Measurements from ENCODE around the gene GH2.
A peak's percentile ranks its signal among the peaks of the same experiment; 100 is the strongest.
"Not testable (repeated sequence)": the region's sequence is repeated elsewhere in the genome, so short reads cannot be mapped to it uniquely, and the experiment has no call there.

The GH2 gene

GRCh38 chr17:63927464-63928171 is 45.9 kb upstream of the GH2 start:
- TF ChIP-seq, protein P1, sequence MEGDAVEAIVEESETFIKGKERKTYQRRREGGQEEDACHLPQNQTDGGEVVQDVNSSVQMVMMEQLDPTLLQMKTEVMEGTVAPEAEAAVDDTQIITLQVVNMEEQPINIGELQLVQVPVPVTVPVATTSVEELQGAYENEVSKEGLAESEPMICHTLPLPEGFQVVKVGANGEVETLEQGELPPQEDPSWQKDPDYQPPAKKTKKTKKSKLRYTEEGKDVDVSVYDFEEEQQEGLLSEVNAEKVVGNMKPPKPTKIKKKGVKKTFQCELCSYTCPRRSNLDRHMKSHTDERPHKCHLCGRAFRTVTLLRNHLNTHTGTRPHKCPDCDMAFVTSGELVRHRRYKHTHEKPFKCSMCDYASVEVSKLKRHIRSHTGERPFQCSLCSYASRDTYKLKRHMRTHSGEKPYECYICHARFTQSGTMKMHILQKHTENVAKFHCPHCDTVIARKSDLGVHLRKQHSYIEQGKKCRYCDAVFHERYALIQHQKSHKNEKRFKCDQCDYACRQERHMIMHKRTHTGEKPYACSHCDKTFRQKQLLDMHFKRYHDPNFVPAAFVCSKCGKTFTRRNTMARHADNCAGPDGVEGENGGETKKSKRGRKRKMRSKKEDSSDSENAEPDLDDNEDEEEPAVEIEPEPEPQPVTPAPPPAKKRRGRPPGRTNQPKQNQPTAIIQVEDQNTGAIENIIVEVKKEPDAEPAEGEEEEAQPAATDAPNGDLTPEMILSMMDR (IDR thresholded peaks at IDR 0.05; ENCODE audit: borderline replicate concordance, control extremely low read depth, extremely low read depth, insufficient read depth, missing control alignments), result no peak
- in situ Hi-C loops (cut with MboI; ENCODE audit: low sequenced_read_pairs, unreplicated experiment), result no loop called here
- no peak for DNase-seq (ENCODE audit: low spot score)

GRCh38 chr17:63926164-63926563 is 44.4 kb upstream of the GH2 start:
- in situ Hi-C loops (cut with MboI; ENCODE audit: low sequenced_read_pairs, unreplicated experiment), result no loop called here
- TF ChIP-seq, protein P1 (IDR thresholded peaks at IDR 0.05; ENCODE audit: borderline replicate concordance, control extremely low read depth, extremely low read depth, insufficient read depth, missing control alignments), result no peak
- DNase-seq (ENCODE audit: low spot score), result no peak

DNA sequence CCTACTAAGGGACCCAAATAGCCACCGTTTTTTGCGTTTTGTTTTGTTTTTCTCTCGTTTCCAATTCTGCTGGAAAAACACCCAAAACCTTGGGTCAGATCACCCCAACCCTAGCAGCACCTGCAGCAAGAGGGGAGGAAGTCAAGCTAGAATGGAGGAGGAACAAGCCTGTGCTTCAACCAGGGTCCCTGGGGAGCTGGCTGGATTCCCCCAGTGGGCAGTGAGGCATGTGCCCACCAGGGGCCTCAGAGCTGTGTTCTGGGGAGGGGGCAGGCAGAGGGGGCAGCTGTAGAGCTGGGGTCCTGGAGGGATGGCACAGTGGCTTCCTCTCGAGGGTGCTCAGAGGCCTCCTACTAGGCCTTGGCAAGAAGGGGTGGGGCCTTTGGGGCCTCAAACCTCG is 43.9 kb upstream of the GH2 start:
- DNase-seq (ENCODE audit: low spot score), result peak; percentile 41
- in situ Hi-C loops (cut with MboI; ENCODE audit: low sequenced_read_pairs, unreplicated experiment), result no loop called here

DNA sequence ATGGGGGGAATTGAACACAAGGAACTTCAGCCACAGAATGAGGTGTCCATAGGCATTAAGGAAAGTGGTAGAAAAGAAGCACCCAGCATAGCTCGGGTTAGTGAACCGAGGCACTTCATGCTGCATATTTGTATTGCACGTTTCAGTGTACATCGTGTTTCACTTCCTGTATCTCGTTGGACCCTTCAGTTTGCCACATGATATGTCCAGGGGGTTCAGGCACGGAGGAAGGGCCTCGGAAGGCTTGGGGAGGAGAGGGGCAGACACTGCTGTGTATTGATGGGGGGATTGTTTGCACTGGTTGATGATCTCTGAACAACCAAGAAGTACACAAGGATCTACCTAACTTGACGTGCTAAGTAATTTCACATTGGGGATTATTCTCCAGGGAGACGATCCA is 40.7 kb upstream of the GH2 start:
- DNase-seq (ENCODE audit: low spot score), result not testable (repeated sequence)
- in situ Hi-C loops (cut with MboI; ENCODE audit: low sequenced_read_pairs, unreplicated experiment), result loop anchor here (25.0 kb wide), 1 partner anchor 365 kb away; no protein-coding TSS in a partner anchor

More for the DNA sequence above, 43.9 kb upstream of the GH2 start:
- TF ChIP-seq, protein P1 (IDR thresholded peaks at IDR 0.05; ENCODE audit: borderline replicate concordance, control extremely low read depth, extremely low read depth, insufficient read depth, missing control alignments), result no peak

GRCh38 chr17:63920779-63921178 is 39.0 kb upstream of the GH2 start:
- in situ Hi-C loops (cut with MboI; ENCODE audit: low sequenced_read_pairs, unreplicated experiment), result loop anchor here (25.0 kb wide), 1 partner anchor 367 kb away; no protein-coding TSS in a partner anchor

GRCh38 chr17:63920050-63920449 is 38.3 kb upstream of the GH2 start:
- in situ Hi-C loops (cut with MboI; ENCODE audit: low sequenced_read_pairs, unreplicated experiment), result loop anchor here (25.0 kb wide), 1 partner anchor 367 kb away; no protein-coding TSS in a partner anchor
- not testable (repeated sequence) for DNase-seq (ENCODE audit: low spot score)

More at GRCh38 chr17:63920779-63921178, 39.0 kb upstream of the GH2 start:
- not testable (repeated sequence) for DNase-seq (ENCODE audit: low spot score)

DNA sequence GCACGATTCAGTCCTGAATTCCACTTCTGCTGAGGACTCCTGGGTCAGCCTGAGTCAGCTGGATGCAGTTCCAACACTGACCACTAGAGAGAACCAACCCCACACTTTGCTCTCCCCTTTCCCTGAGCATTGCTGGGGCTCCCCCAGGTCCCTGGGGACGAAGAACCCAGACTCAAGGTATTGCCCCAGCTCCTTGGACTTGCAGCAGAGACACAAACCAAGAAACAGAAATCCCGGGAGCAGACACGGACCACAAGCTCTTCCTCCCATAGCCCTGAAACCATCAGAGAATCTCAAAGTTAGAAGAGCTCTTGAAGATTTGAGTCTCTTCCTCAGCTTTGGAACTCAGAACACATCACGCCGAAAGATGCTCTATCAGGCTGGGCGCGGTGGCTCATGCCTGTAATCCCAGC is 37.6 kb upstream of the GH2 start:
- TF ChIP-seq, protein P1 (IDR thresholded peaks at IDR 0.05; ENCODE audit: borderline replicate concordance, control extremely low read depth, extremely low read depth, insufficient read depth, missing control alignments), result peak; percentile 90
- peak; percentile 88 for DNase-seq (ENCODE audit: low spot score)
- in situ Hi-C loops (cut with MboI; ENCODE audit: low sequenced_read_pairs, unreplicated experiment), result loop anchor here (10.0 to 25.0 kb wide), 3 partner anchors 105 to 368 kb away; partner anchors contain the start of genes ERN1 and ICAM2

DNA sequence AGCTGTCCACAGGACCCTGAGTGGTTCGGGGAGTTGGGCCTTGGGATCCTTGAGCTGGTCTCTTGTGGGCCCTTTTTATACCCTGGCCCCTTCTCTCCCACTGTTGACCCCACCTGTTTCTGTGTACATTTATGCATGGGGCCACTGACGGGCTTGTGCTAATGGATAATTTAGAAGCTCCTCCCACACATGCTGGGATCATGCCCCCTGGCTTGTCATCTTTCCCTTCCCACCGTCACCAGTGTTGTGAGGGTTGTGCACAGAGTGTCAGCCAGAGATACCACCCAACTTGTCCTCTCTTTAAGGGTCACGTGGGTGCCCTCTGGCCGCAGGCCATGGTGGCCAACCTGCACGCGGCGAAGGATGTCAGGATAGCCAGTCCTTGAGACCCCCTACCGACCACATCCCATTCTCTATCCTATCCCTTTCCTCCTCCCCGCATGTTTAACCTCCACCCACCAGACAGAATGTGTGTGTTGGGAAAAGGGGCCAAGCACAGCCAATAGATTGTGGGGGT is 37.1 kb upstream of the GH2 start, which contains the start of gene GH1:
Gene GH1 (minus strand): TSS at position 51 of the 517 bp plus-strand sequence. CDS start 63 bp downstream, outside the sequence.
- in situ Hi-C loops (cut with MboI; ENCODE audit: low sequenced_read_pairs, unreplicated experiment), result loop anchor here (10.0 to 25.0 kb wide), 3 partner anchors 106 to 368 kb away; partner anchors contain the start of genes ERN1 and ICAM2
- not testable (repeated sequence) for DNase-seq (ENCODE audit: low spot score)

Data from GM13976 (cell line).